Retinal pigment epithelial cell (primary cell): ENCODE data around the gene FRMPD2.
"Not testable (repeated sequence)": the region's sequence is repeated elsewhere in the genome, so short reads cannot be mapped to it uniquely, and the experiment has no call there.

ENCODE experiments used
- DNase-seq: peaks from one replicate; pipeline ENCODE4 v3.0.0-alpha.2; 2010; ENCODE audit warnings: low read depth
- H3K4me3 ChIP-seq: 2 replicates; pipeline ENCODE4 v1.5.1; 2011; ENCODE audit warnings: mild to moderate bottlenecking, low read length, control low read depth, moderate library complexity
- TF ChIP-seq, protein P1 (sequence below): conservative IDR thresholded peaks from 2 replicates; pipeline ENCODE4 v1.5.1; 2011; ENCODE audit warnings: low read depth, low read length, control low read depth, inconsistent platforms

The FRMPD2 gene

DNA sequence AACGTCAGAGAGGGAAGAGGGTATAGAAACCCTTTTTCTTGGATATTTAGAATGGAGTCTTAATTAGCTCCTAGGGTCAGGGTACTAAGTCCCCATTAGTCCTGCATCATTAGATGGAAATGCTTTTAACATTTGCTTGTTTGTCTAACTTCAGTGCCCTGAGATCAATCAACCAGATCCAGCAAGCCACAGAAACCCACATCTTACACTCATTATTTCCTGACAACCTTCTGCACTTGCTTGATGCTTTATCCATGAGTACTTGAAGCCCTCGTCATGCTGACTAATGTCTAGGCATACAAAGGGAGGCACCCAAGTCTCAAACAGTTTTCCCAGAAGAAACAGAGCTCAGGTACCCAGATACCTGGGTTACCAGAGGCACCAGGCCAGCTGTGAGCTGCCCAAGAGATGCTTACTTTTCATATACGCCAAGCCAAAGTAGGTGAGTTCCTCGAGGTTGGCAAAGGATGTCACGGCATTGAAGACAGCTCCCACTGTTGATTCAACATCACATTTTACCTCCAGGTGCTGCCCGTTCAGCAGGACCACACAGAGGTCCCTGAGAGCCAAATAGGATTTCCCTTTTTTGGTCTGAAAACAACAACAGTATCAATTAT, 42.7 kb downstream of the FRMPD2 start:
- no peak for DNase-seq
- TF ChIP-seq, protein P1, sequence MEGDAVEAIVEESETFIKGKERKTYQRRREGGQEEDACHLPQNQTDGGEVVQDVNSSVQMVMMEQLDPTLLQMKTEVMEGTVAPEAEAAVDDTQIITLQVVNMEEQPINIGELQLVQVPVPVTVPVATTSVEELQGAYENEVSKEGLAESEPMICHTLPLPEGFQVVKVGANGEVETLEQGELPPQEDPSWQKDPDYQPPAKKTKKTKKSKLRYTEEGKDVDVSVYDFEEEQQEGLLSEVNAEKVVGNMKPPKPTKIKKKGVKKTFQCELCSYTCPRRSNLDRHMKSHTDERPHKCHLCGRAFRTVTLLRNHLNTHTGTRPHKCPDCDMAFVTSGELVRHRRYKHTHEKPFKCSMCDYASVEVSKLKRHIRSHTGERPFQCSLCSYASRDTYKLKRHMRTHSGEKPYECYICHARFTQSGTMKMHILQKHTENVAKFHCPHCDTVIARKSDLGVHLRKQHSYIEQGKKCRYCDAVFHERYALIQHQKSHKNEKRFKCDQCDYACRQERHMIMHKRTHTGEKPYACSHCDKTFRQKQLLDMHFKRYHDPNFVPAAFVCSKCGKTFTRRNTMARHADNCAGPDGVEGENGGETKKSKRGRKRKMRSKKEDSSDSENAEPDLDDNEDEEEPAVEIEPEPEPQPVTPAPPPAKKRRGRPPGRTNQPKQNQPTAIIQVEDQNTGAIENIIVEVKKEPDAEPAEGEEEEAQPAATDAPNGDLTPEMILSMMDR: no peak

DNA sequence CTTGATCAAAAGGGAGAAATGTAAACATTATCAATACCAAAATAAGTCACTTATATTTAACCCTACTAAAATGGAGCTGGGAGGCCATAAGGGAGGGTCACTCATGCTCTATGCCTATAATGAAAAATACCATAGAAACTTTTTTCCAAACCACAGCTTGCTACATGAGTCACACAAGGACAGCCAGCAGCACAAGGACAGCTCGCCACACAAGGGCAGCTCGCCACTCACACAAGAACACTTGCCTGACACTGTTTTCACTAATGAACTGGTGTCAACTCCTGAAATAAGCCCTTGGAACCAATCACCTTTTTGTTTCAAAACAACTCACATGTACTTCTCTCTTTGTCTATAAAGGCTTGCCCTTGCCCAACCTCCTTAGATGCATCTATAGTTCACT, 43.3 kb downstream of the FRMPD2 start:
- TF ChIP-seq, protein P1: no peak
- no peak for DNase-seq
- H3K4me3 ChIP-seq: no peak overlapping the region

More for the DNA sequence above, 42.7 kb downstream of the FRMPD2 start:
- H3K4me3 ChIP-seq: no peak overlapping the region

DNA sequence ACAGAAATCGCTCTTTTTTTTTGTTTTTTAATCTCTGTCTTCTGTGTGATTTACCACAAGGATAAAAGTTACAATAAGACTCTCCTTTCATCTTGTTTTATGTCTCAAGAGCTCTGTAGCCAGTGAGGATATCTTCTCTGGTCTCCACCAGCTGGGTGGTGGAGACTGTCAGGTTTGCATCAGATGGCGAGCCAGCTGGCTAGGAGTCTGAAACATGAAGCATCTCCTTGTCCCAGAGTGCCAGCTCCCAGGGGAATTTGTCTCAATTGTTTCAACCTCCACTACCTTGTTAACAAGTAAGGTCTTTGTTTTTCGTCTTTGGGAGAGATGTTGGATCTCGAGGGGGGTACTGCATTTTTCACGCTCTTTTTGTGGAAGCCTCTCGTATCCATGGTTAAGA, 47.3 kb downstream of the FRMPD2 start:
- TF ChIP-seq, protein P1: no peak
- DNase-seq: no peak
- no peak overlapping the region for H3K4me3 ChIP-seq

DNA sequence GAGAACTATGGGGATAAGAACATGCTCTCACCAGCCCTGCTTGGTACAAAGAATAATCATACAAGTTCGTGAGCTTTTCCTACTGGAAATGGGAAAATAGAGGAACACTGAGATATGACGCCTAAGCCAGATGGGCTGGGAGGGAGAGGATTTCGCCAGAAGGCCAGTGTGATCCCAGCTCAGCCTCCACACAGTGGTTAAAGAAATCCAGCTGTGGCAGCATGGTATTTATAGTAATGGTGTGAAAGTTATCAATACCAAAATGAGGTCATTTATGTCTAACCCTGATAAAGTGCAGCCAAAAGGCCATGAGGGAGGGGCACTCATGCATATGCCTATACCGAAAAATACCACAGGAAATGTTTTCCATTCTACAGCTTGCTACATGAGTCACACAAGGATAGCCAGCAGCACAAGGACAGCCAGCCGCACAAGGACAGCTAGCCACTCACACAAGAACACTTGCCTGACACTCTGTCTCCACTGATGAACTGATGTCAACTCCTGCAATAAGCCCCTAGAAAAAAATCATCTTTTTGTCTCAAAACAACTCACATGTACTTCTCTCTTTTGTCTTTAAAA, 49.4 kb downstream of the FRMPD2 start:
- H3K4me3 ChIP-seq: no peak overlapping the region
- no peak for DNase-seq
- TF ChIP-seq, protein P1: no peak

DNA sequence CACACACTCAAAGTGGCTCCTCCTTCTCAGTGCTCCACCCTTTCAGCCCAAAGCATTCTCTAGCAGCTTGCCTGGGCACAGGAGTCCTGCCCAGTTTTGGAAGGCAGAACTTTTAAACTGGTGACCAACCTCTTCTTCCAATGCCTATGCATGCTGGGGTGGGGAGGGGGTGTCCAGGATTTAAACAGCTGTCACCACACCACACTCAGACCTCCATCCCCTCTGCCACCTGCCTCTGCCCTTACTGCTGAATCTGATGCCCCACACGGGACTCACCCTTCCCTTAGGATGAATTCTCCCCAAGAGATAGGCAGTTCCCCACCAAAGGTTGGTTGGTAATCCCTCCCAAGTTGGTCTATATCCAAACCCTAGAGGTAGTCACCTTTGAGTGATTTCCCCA, 50.2 kb downstream of the FRMPD2 start:
- no peak overlapping the region for H3K4me3 ChIP-seq
- no peak for DNase-seq
- TF ChIP-seq, protein P1: no peak

DNA sequence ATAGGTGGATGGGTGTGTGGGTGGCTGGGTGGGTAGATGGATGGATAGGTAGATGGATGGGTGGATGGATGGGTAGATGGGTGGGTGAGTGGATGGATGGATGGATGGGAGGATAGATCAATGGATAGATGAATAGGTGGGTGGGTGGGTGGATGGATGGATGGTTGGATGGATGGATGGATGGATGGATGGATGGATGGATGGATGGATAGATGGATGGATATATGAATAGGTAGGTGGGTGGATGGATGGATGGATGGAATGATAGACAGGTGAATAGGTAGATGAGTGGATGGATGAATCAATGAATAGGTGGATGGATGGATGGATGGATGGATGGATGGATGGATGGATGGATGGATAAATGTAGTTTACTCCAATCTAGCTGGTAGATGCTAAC, 52.7 kb downstream of the FRMPD2 start:
- H3K4me3 ChIP-seq: no peak overlapping the region
- TF ChIP-seq, protein P1: no peak
- no peak for DNase-seq

DNA sequence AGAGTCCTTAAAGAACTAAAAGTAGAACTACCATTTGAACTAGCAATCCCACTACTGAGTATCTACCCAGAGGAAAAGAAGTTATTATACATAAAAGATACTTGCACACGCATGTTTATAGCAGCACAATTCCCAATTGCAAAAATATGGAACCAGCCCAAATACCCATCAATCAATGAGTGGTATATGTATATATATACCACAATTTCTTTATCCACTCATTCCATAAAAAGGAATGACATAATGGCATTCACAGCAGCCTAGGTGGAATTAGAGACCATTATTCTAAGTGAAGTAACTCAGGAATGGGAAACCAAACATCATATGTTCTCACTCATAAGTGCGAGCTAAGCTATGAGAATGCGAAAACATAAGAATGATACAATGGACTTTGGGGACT, 53.5 kb downstream of the FRMPD2 start:
- not testable (repeated sequence) for H3K4me3 ChIP-seq, DNase-seq

DNA sequence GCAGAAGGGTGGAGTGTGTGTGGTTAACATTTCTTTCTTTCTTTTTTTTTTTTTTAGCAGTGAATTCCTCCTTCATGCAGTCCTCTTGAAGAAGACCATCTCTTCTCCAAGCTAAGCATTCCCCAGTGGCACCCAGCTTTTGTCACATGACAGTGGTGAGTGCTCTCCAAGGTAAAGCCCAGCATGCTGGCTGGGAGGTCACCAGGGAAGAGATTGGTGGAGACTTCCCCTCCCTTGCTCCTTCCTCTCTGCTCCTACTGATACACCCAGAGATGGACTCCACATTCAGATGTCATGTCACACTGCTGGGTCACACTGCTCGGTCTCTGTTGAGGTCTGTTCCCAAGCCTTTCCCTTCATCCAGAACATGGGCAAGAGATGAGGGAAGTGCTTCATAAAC, 55.3 kb downstream of the FRMPD2 start:
- TF ChIP-seq, protein P1: no peak
- no peak for DNase-seq

More for the DNA sequence above, 55.3 kb downstream of the FRMPD2 start:
- no peak overlapping the region for H3K4me3 ChIP-seq
